Endothelial cell of umbilical vein (primary cell): ENCODE results near the gene CREB3L2. TPM values are rescaled to one million over a fixed set of nuclear protein-coding genes. Genes with fewer than 3 reads are reported as not detected.

Source experiments
- BruUV-seq: library from RNA; stranded (reverse); fragments of 400-500 nt; replicated peaks from 2 replicates; lab custom pipeline; 2021; lab: Mats Ljungman, UMichigan
- CTCF ChIA-PET: fragments of 300-600, 350-600 bp; sonication (Branson Sonifier 250); formaldehyde crosslinking; loops from one replicate; lab custom pipeline; 2021; ENCODE audit warnings: antibody characterized with exemption, inconsistent platforms; lab: Charles Lee
- POLR2A ChIA-PET: fragments of 300-600, 350-600 bp; sonication (Branson Sonifier 250); formaldehyde crosslinking; loops from one replicate; lab custom pipeline; 2021; ENCODE audit warnings: antibody characterized with exemption, inconsistent platforms; lab: Charles Lee
- DNase-seq: peaks from one replicate; pipeline ENCODE4 v3.0.0-alpha.2; 2011; ENCODE audit warnings: low read depth, low spot score
- FAIRE-seq: peaks from 2 replicates; lab custom pipeline; 2011; peaks lifted over from hg19 to GRCh38; lab: Jason Lieb, UNC
- H2AFZ ChIP-seq: 2 replicates; pipeline ENCODE4 v1.6.0; 2012; ENCODE audit warnings: low read depth, low read length, control low read depth, inconsistent platforms
- H3K27ac ChIP-seq: 2 replicates; pipeline ENCODE4 v1.5.1; 2011; ENCODE audit warnings: low read depth, mild to moderate bottlenecking, control low read depth, low read length, moderate library complexity; ENCODE audit not compliant: insufficient read depth
- H3K27me3 ChIP-seq, 2 experiments: 2 replicates each; pipeline versions ENCODE4 v1.6.0 to v1.6.1; 2011; ENCODE audit warnings: low read length in 2 of 2, mixed read lengths in 1 of 2; ENCODE audit not compliant: control insufficient read depth in 2 of 2, insufficient read depth in 2 of 2
- H3K36me3 ChIP-seq, 2 experiments: 2 replicates in 1 of 2; 3 replicates in 1 of 2; pipeline ENCODE4 v1.5.1; 2011; ENCODE audit warnings: low read length in 2 of 2, mild to moderate bottlenecking in 1 of 2, moderate library complexity in 1 of 2; ENCODE audit not compliant: control insufficient read depth in 2 of 2, insufficient read depth in 2 of 2; ENCODE audit errors: extremely low read depth in 1 of 2
- H3K4me1 ChIP-seq: 3 replicates; pipeline ENCODE4 v1.5.1; 2011; ENCODE audit warnings: mild to moderate bottlenecking, low read length; ENCODE audit not compliant: control insufficient read depth, insufficient read depth; ENCODE audit errors: extremely low read depth
- H3K4me2 ChIP-seq: 2 replicates; pipeline ENCODE4 v1.6.1; 2011; ENCODE audit warnings: low read length, control low read depth, mixed read lengths; ENCODE audit not compliant: insufficient read depth
- H3K4me3 ChIP-seq, 3 experiments: fragments of 200-600 bp in 1 of 3; sonication (generic), shearing (Covaris generic) in 1 of 3; replicated peaks in 1 of 3; 2 replicates each; pipeline ENCODE4 v1.5.1; 2011 to 2016; ENCODE audit warnings: control low read depth in 3 of 3, low read length in 3 of 3, mild to moderate bottlenecking in 2 of 3, inconsistent platforms in 1 of 3, low read depth in 1 of 3, moderate library complexity in 1 of 3; ENCODE audit not compliant: insufficient read depth in 1 of 3
- H3K79me2 ChIP-seq: 2 replicates; pipeline ENCODE4 v1.6.0; 2012; ENCODE audit warnings: low read length, inconsistent platforms; ENCODE audit not compliant: control insufficient read depth, insufficient read depth
- H3K9ac ChIP-seq: replicated peaks from 2 replicates; pipeline ENCODE3; 2011; ENCODE audit warnings: low read length, control low read depth; ENCODE audit not compliant: insufficient read depth; ENCODE audit errors: extremely low read depth
- H3K9me1 ChIP-seq: replicated peaks from 3 replicates; pipeline ENCODE4 v1.6.0; 2011; ENCODE audit warnings: mild to moderate bottlenecking, low read length; ENCODE audit not compliant: control insufficient read depth, insufficient read depth; ENCODE audit errors: extremely low read depth
- H3K9me3 ChIP-seq: replicated peaks from 2 replicates; pipeline ENCODE4 v1.5.1; 2012; ENCODE audit warnings: low read length, inconsistent platforms; ENCODE audit not compliant: control insufficient read depth, insufficient read depth
- H4K20me1 ChIP-seq: replicated peaks from 2 replicates; pipeline ENCODE3; 2011; ENCODE audit warnings: mild to moderate bottlenecking, low read length; ENCODE audit not compliant: control insufficient read depth, insufficient read depth; ENCODE audit errors: extremely low read depth
- CTCF ChIP-seq, 2 donors: IDR thresholded peaks; 1 replicate in 1 of 2; 2 replicates in 1 of 2; pipeline ENCODE4 v1.5.1; 2011; ENCODE audit warnings: low read length in 2 of 2, mild to moderate bottlenecking in 2 of 2, moderate library complexity in 2 of 2, control low read depth in 1 of 2, inconsistent platforms in 1 of 2, low read depth in 1 of 2; ENCODE audit not compliant: insufficient read depth in 1 of 2; ENCODE audit errors: extremely low read depth in 1 of 2
- EZH2 ChIP-seq: IDR thresholded peaks from 2 replicates; pipeline ENCODE4 v1.6.1; 2012; ENCODE audit warnings: borderline replicate concordance, low read depth, mild to moderate bottlenecking, moderate library complexity, low read length, inconsistent platforms; ENCODE audit not compliant: severe bottlenecking
- FOS ChIP-seq: IDR thresholded peaks from 2 replicates; pipeline ENCODE4 v1.6.1; 2011; ENCODE audit warnings: mild to moderate bottlenecking, low read length, moderate library complexity, borderline replicate concordance; ENCODE audit not compliant: insufficient read depth
- GATA2 ChIP-seq: IDR thresholded peaks from 2 replicates; pipeline ENCODE4 v1.7.0; 2011; ENCODE audit warnings: low read depth, mild to moderate bottlenecking, moderate library complexity, mixed read lengths, low read length; ENCODE audit not compliant: insufficient read length, insufficient read depth
- JUN ChIP-seq: IDR thresholded peaks from 2 replicates; pipeline ENCODE4 v1.6.1; 2011; ENCODE audit warnings: borderline replicate concordance, low read depth; ENCODE audit not compliant: insufficient read length, insufficient read depth
- MAX ChIP-seq: IDR thresholded peaks from 2 replicates; pipeline ENCODE4 v1.6.1; 2011; ENCODE audit not compliant: insufficient read depth, insufficient read length
- MYC ChIP-seq: IDR thresholded peaks from one replicate; pipeline ENCODE4 v1.6.1; 2011; ENCODE audit warnings: mild to moderate bottlenecking, low read depth, low read length
- POLR2A ChIP-seq: IDR thresholded peaks from 2 replicates; pipeline ENCODE4 v1.6.1; 2012; ENCODE audit warnings: low read depth, mild to moderate bottlenecking, control low read depth, low read length
- POLR2AphosphoS5 ChIP-seq: IDR thresholded peaks from 2 replicates; pipeline ENCODE4 v1.6.1; 2012; ENCODE audit warnings: low read depth, mild to moderate bottlenecking, control low read depth, low read length, moderate library complexity; ENCODE audit not compliant: insufficient read depth
- dilution Hi-C: fragments of 300-500 bp; cut with MboI; formaldehyde crosslinking; loops from one replicate; pipeline ENCODE4 v1.15.0; 2019; ENCODE audit warnings: low sequenced_read_pairs; ENCODE audit not compliant: extremely low pct_ligation_motif_present
- intact Hi-C: fragments of 100-400 bp; cut with micrococcal nuclease; formaldehyde crosslinking; loops from one replicate; pipeline ENCODE4 v1.10.0; 2022
- polyA plus RNA-seq, 4 experiments: library from polyadenylated mRNA; depleted of rRNA in 3 of 4; stranded (reverse) in 3 of 4; unstranded in 1 of 4; fragments of >200 nt; gene quantifications; 2 replicates each; pipeline versions ENCODE4 v1.2.1 to v1.2.3, GENCODE V29; 2011 to 2012; ENCODE audit warnings: missing spikeins in 1 of 4
- total RNA-seq: library from RNA; stranded (reverse); gene quantifications from 2 replicates; pipeline ENCODE4 v1.2.3, GENCODE V29; 2021

Gene CREB3L2
- total and polyA plus RNA-seq, 2 donors (not counting 3 experiments of a cell fraction or from before 2014, with no cell fraction given) = 32.1 to 93.4 TPM

GRCh38 chr7:137985897-137986251 lies 16.0 kb downstream of the CREB3L2 start:
- H3K27me3 ChIP-seq = no peaks in the 10 kb centered on the region
- dilution Hi-C loops = no loop called here
- H3K4me1 ChIP-seq = peaks cover 80% of the 10 kb centered on the region
- H3K4me3 ChIP-seq = no peak overlapping the region
- no TSS peak for BruUV-seq
- H3K36me3 ChIP-seq = no peaks in the 10 kb centered on the region
- H3K9ac ChIP-seq = no peak overlapping the region
- H2AFZ ChIP-seq = no peak overlapping the region
- no peak overlapping the region for H3K4me2 ChIP-seq
- H3K9me1 ChIP-seq = no peaks in the 10 kb centered on the region
- H3K27ac ChIP-seq = no peak overlapping the region
- DNase-seq = no peak
- ChIA-PET POLR2A (no interaction called here), CTCF (interaction anchor here (1.3 to 1.8 kb wide), 3 partner anchors 10 to 15 kb away, joined by 3 to 4 read pairs (median 3); no protein-coding TSS in a partner anchor)
- H3K79me2 ChIP-seq = peaks cover 86% of the 10 kb centered on the region
- intact Hi-C loops = loop anchor here (2.0 kb wide), 1 partner anchor 53 kb away; no protein-coding TSS in a partner anchor
- TF ChIP-seq GATA2 (no peak), CTCF (IDR thresholded peaks at IDR 0.05; ENCODE audit: extremely low read depth in 1 of 2, insufficient read depth in 1 of 2, low read depth in 1 of 2, low read length in 2 of 2) (no peak), EZH2 (no peak)
- FAIRE-seq = no peak
- H4K20me1 ChIP-seq = no peaks in the 10 kb centered on the region
- no peaks in the 10 kb centered on the region for H3K9me3 ChIP-seq

- BruUV-seq = no TSS peak
- no peak overlapping the region for H3K4me2 ChIP-seq
- no peaks in the 10 kb centered on the region for H3K9me3 ChIP-seq
- H2AFZ ChIP-seq = no peak overlapping the region
- no peaks in the 10 kb centered on the region for H3K36me3 ChIP-seq
- no peak overlapping the region for H3K27ac ChIP-seq
- H3K4me3 ChIP-seq = no peak overlapping the region
- no peaks in the 10 kb centered on the region for H3K27me3 ChIP-seq
- dilution Hi-C loops = no loop called here
- intact Hi-C loops = no loop called here
- no peak for FAIRE-seq
- H3K4me1 ChIP-seq = peaks cover 76% of the 10 kb centered on the region
- ChIA-PET CTCF (interaction anchor here (1.3 to 1.8 kb wide), 2 partner anchors 11 to 14 kb away, joined by 3 to 4 read pairs; no protein-coding TSS in a partner anchor), POLR2A (no interaction called here)
- no peak overlapping the region for H3K9ac ChIP-seq
- no peak for TF ChIP-seq FOS
- no peak for TF ChIP-seq POLR2AphosphoS5
- no peak for TF ChIP-seq EZH2
- TF ChIP-seq GATA2 = no peak
- TF ChIP-seq POLR2A = no peak
- TF ChIP-seq JUN = no peak
- no peak for TF ChIP-seq CTCF (IDR thresholded peaks at IDR 0.05; ENCODE audit: extremely low read depth in 1 of 2, insufficient read depth in 1 of 2, low read depth in 1 of 2, low read length in 2 of 2)
- no peak for TF ChIP-seq MYC
- no peak for TF ChIP-seq MAX
- H3K79me2 ChIP-seq = peaks cover 91% of the 10 kb centered on the region
- peak; percentile 39 for DNase-seq
- no peaks in the 10 kb centered on the region for H3K9me1 ChIP-seq
- no peaks in the 10 kb centered on the region for H4K20me1 ChIP-seq
These were observed 16.5 kb downstream of the CREB3L2 start for GRCh38 chr7:137985253-137985896.
